RKO (cell line): Measurements from ENCODE around the gene KREMEN1.

Experiments used
- DNase-seq: peaks from one replicate; pipeline ENCODE4 v3.0.0-alpha.2; 2016; ENCODE audit warnings: low spot score

KREMEN1 gene

DNA sequence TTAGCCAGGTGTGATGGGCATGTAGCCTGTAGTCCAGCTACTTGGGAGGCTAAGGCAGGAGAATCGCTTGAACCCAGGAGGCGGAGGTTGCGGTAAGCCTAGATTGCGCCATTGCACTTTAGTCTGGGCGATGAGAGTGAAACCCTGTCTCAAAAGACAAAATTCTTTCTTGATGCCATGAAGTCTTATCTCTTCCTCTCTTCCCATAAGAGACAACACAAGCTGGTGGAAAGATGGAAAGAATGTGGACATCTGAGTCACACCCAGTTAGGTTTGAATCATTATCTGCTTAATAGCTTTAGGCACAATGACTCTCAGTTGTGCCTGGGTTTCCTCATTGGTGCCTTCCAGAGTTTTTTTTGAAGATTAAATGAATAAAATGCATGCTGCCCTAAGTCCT is 35.3 kb downstream of the KREMEN1 start:
- DNase-seq, result peak; percentile 20

DNA sequence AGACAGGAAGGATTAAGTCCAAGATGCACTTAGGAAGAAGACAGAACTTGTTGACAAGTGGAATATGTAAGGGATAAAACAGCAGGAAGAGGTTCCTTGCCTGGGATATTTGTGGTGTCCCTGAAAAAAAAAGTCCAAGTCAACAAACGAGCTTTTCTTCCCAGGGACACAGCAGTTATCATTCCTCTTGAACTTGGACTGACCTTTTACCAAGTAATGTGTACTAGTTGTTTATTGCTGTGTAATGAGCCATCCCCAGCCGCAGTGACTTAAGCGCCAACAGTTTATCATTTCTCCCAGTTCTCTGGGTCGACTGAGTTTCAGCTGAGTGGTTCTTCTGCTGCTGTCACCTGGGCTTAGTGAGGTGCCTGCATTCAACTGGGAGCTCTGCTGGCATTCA is 37.0 kb downstream of the KREMEN1 start:
- DNase-seq, result no peak

DNA sequence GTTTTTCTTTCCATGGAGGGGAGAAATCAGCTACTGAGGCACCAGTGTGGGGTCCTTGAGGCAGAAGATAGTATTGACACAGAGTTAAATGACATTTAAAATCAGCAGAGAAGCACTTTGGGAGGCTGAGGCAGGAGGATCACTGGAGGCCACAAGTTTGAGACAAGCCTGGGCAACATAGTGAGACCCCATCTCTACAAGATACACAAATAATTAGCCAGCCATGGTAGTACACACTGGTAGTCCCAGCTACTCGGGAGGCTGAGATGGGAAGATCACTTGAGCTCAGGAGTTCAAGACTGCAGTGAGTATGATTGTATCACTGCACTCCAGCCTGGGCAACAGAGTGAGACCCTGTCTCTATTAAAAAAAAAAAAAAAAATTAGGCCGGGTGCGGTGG is 38.1 kb downstream of the KREMEN1 start:
- no peak for DNase-seq

DNA sequence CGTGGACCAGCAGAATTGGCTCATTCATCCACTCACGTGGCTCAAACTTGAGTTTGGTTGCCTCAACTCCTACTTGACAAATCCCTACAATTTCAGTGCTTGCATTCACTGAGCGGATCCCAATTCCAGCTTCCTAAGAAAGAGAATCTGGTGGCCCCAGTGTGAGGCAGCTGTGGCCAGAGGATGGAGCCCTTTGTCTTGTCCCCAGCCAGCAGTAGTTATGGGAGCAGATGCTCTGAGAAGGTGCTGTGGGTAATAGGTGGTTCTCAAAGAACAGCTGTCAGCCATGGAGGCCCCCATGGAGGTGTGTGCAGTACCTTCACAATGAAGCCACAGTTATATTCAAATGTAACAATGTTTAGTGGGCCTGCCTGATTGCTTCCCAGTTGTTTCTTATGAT is 39.3 kb downstream of the KREMEN1 start:
- DNase-seq, result no peak

DNA sequence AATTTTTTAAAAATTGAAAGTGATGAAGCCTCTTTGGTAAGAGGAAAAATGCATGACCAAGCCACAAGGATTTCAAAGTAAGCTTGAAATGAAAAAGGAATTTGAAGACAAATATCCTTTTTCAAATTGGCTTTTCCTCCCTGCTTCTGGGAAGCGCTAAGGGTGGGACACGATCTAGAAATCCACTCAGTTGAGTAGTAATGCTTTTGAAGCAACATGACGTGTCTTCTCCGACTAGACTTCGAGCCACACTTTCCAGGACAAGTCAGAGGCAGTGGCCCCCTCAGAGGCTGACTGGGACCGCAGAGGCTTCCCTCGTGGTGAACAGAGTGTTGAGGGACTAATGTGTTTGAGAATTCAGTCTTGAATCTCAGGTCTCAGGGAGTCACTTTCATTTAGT is 39.8 kb downstream of the KREMEN1 start:
- no peak for DNase-seq

DNA sequence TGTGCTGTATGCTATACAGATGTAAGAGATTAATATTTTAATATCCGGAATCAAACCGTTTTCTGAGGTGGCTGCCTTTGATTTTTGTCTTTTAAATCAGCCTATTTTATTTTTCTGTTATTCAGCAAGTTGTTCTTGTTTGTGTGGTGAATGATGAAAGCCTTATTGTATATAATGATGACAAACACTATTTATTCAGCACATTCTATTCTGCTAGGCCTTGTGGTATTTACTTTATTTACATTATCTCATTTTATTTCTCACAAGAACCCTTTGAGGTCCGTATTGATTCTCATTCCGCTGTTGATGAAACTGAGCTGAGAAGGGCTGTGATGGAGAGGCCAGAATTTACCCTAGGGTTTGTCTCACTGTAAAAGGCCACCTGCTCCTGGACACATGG is 40.5 kb downstream of the KREMEN1 start:
- no peak for DNase-seq

DNA sequence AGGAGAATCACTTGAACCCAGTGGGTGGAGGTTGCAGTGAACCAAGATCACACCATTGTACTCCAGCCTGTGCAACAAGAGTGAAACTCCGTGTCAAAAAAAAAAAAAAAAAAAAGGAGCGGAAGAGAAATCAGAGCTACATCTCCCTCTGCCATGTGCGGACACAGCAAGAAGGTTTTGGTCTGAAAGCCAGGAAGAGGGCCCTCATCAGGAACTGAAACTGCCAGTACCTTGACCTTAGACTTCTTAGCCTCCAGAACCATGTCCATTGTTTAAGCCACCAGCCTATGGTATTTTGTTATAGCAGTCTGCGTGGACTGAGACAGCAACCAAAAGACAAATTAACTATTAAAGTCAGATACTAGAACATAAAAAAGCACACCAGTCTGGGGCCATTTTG is 41.6 kb downstream of the KREMEN1 start:
- no peak for DNase-seq

DNA sequence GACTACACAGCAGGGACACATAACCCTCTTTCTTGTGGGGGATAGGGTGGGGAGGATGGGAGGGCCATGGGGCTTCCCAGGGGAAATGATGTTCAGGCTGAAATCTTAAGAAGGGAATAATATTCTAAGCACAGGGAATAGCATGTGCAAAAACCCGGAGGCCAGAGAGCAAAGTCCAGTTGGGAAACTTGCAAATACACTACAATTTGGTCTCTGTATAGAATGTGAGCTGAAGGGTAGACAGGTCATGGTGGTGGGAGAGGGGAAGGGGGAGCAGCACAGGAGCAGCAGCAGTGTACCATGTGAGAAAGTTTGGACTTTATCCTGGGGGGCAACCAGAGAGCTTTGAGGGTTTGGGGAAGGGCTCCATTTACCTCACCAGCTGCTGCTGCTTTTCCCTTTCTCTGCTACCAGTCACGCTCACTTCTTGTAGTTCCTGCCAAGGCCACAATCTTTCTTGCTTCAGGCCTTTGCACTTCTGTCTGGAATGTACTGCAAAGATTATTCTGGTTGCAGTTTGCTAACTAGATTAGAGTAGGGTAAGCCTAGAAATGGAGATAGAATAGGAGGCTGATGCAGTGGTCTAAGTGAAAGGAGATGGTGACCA is 43.0 kb downstream of the KREMEN1 start:
- DNase-seq, result no peak

DNA sequence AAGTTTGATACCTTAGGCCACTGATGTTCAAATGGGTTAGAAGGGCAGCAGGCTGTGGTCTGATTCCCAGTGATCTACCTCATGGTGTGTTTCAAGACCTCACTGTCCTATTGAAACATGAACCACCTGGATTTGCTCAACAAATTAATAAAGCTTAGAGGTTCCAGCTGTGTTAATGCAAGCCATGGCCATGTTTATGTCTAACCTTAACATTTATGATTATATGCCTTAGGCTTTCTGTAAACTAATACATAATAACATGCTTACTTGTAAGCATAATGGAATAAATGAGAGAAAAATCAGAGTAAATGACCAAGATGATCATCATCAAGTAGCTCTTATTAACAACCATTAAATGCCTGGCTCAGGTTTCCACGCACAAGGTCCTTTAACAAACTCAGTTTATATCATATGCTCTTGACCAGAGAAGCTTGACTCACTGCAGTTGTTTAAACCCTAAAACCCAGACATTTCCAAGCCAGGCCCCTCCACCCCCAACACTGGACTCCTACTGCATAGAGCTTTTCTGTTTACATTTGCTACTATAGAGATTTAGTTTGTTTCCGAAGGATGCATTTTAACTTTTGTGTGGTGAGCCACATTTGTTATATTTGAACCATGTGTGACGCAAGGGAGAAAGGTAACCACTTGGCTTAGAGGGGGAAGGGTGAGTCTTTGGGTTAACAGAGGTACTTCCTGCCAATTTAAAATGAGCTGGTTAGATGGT is 43.7 kb downstream of the KREMEN1 start:
- no peak for DNase-seq

DNA sequence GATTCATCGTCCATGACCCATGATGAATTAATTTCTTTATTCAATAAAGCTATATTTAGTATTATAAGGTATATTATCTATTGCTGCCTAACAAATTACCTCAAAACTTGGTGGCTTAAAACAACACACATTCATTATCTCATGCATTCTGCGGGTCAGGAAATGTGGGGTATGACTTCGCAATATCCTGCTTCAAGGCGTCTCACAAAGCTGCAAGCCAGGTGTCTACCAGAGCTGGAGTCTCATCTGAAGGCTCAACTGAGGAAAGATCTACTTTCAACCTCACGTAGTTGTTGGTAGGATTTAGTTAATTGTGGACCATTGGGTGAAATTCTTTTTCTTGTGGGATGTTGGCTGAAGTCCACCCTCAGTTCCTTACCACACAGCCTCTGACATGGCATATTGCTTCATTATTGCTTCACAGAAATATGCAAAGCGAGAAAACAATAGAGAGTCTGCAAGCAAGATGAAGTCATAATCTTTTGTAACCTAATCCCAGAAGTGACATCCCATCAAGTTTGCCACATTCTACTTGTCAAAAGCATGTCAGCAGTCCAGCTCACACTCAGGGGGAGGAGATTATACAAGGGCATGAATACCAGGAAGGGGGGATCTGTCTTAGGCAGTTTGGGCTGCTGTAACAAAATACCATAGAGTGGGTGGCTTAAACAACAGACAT is 45.1 kb downstream of the KREMEN1 start:
- no peak for DNase-seq

DNA sequence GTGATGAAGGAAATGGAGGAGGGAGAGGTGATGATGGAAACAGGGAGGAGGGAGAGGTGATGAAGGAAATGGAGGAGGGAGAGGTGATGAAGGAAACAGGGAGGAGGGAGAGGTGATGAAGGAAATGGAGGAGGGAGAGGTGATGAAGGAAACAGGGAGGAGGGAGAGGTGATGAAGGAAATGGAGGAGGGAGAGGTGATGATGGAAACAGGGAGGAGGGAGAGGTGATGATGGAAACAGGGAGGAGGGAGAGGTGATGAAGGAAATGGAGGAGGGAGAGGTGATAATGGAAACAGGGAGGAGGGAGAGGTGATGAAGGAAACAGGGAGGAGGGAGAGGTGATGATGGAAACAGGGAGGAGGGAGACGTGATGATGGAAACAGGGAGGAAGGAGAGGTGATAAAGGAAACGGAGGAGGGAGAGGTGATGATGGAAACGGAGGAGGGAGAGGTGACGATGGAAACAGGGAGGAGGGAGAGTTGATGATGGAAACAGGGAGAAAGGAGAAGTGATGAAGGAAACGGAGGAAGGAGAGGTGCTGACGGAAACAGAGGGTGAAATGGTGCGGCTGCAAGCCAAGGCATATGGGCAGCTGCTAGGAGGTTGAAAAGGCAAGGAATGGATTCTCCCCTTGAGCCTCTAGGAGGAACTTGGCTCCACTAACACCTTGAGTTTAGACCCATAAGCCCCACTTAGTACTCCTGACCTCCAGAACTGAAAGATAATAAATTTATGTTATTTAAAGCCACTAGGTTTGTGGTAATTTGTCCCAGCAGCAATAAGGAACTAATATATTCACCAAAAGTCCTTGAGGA is 47.5 kb downstream of the KREMEN1 start:
- peak; percentile 14 for DNase-seq

DNA sequence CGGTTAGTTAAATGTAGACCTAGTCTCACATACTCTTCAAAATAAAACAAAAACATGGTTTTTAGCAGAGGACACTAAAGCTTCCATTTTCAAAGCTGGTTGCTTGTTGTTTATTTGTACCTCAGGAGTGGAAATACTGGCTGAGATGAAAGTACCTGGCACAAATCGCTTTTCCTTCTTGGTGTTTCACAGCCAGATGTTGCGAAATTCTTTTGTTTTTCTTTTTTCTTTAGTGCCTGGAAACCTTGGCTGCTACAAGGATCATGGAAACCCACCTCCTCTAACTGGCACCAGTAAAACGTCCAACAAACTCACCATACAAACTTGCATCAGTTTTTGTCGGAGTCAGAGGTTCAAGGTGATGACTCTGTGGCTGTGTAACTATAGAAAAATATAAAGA is 48.3 kb downstream of the KREMEN1 start:
- no peak for DNase-seq

DNA sequence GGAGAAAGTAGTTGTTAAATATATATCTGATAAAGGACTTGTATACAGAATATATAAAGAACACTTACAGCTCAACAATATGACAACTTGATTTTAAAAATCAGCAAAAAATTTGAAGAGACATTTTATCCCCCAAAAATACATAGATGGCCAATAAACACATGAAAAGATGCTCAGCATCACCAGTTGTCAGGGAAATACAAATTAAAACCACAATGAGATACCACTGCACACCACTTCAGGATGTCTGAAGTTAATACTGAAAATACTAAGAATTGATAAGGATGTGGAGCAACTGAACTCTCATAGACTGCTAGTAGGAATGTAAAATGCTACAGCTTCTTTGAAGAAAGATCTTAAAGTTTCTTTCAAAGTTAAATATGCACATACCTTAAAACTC is 49.2 kb downstream of the KREMEN1 start:
- no peak for DNase-seq

DNA sequence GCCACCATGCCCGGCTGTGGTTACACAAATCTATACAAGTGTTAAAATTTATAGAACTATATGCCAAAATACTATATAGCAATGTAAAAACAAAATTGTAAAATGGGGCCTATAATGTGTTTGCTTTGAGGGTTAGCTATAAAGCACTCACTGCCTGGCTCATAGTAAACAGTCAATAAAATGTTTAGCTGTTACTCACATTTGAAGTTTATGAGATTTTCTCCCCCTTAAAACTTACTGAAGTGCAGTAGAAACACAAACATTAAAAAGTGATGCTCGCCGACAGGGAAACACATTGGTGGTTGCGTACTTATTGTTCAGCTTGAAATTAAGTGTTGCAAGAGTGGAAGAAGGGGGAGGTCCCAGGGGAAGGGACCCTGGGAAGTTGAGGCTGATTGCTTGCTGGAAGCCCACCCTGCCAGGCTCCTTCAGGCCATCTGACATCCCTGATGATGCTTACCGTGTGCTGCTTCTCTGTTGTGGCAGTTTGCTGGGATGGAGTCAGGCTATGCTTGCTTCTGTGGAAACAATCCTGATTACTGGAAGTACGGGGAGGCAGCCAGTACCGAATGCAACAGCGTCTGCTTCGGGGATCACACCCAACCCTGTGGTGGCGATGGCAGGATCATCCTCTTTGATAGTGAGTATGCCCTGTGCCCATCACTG is 52.1 kb downstream of the KREMEN1 start:
- no peak for DNase-seq

DNA sequence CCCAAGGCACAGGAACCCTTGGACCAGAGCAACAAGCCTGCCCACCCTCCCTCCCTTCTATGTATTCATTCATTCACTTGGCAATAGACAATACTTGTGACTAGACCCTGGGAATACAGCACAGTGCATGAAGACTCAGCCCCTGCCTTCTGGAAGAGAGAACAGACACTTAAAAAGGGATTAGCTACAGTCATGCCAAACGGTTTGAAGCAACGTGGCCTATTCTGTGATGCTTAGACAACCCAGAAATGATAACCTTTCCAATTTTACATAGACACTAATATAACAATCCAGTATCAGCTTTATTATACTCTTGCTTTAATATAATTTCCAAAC is 52.6 kb downstream of the KREMEN1 start:
- no peak for DNase-seq

DNA sequence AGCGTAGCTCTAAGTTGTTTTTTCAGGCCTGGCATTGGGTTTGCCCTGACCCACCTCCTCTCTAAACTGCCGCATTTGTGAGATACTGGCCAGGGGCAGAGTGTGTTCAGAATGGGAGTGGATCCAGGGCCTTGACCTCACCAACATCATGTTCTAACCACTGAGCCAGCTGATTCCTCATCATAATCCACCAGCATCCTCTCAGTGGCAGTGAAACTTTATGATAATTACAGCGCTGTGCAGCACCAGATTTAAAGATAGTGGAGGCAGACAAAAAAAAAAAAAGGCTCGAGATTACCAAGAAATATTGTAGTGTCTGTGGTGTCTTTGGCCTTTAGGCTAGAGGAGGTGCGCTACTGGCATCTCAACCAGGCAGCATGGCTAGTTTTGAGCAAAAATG is 53.0 kb downstream of the KREMEN1 start:
- DNase-seq, result no peak

DNA sequence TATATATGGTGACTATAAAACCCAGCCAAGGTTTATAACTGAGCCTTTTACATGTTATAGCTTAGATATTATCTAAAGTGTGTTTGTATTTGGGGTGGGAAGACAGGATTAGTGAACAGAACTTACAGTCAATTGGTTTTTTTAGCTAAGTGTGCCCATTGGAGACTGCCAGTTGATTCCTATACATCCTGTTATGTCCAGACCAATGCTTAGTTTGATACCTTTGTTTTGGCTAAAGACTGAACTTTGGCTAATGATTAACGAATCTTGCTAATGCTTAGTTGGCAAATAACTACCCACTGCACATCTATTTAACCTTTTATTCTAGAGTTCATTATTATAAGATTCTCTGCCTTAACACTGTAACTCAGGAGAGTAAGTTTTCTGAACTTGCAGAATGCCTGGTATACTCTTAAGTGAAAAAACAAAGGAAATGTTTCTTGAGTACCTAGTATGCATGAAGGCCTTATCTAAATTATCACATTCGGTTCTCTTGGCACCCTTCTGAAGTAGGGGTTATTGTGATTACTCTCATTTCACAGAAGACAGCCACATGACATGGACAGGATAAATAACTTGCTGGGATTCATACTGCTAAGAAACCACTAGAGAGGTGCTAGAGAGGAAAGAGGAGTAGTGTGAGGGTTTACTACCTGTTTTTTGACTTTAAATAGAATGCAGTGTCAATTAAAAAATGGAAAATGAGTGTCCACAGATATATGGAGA is 54.0 kb downstream of the KREMEN1 start:
- DNase-seq, result no peak

DNA sequence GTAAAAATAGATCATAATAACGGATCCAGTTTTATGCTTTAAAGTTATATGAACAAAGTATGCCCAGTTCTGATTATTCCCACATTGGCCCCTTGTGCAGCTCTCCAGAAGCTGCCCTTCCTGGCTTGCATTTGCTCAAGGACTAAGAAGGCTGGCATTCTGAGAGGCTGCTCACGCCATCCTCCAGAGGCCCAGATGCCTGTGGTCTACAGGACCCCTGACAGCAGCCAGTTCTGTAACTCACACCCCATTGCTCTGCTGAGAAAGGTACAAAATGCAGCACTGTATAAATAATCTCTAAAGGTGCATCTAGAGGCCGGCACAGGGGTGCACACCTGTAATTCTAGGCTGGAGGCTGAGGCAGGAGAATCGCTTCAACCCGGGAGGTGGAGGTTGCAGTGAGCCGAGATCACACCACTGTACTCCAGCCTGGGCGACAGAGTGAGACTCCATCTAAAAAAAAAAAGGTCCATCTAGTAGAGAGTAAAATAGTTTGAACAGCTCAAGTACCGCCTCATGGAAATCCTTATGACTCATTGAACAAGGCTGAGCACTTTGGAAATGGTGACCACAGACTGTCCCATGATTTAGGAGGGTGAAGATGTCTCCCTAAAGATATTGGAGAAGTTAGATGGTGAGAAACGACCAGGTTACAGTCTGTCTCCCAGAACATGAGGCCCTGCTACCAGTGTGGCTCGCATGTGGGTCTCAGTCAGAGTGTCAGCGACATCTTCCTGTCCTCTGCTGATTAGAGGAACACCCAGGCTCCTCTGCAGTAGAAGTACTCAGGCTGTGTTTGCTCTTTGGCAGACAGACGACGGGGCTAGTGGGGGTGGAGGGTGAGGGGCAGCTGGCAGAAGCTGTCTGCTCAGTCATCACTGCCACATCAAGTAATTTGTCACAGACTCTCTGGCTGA is 56.3 kb downstream of the KREMEN1 start:
- DNase-seq, result peak; percentile 22

DNA sequence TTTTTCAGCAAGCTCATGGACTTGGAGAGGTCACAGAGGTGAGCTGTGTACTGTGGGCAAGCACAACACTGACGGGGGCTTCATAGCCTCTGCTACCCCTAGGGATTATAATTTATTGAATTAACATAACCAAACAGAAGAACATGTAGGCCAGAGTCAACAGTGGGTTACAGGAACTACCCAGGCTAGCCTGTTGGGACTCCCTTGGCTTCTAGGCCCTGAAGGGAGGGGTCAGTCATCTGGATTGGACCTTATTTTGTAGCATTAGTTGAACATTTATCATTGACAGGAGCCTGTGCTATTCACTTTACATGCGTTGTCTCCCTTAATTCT is 56.9 kb downstream of the KREMEN1 start:
- no peak for DNase-seq

DNA sequence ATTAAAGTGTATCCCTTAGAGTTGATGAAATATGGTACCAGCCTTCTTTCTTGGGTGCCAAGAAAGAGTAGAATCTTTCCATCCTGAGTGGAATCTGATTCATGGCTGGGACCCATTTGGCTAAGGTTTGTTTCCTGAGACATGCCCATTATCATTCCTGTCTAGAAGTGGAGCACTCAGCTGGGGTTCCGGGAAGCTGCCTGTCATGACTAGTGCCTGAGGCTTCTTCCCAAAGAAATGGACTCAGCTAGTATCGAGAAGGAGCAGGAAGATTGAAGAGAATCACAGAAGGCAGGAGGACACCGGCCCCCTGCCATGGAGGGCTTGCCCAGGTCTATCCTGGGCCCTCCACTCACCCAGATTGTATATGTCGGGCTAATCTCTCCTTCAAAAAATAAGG is 57.6 kb downstream of the KREMEN1 start:
- no peak for DNase-seq
